SU-DHL-6 (cell line): ENCODE data around the gene AIP.
A peak's percentile ranks its signal among the peaks of the same experiment; 100 is the strongest.
"Not testable (repeated sequence)": the region's sequence is repeated elsewhere in the genome, so short reads cannot be mapped to it uniquely, and the experiment has no call there.

ENCODE experiments used
- H2AFZ ChIP-seq: fragments of 200-600 bp; sonication (generic); 2 replicates; pipeline ENCODE4 v1.6.1; 2014; ENCODE audit warnings: low read depth, mild to moderate bottlenecking, moderate library complexity, mixed read lengths, antibody characterized with exemption, low read length; ENCODE audit not compliant: severe bottlenecking
- H3F3A ChIP-seq: fragments of 200-600 bp; shearing (Covaris generic); 2 replicates; pipeline ENCODE4 v1.6.0; 2016; ENCODE audit warnings: antibody characterized with exemption, mild to moderate bottlenecking; ENCODE audit not compliant: insufficient read depth
- H3K27ac ChIP-seq: fragments of 200-600 bp; sonication (generic); 2 replicates; pipeline ENCODE4 v1.5.1; 2016; ENCODE audit warnings: low read depth, mild to moderate bottlenecking, low read length, moderate library complexity, mixed read lengths
- H3K27me3 ChIP-seq: fragments of 200-600 bp; sonication (generic), shearing (Covaris generic); 2 replicates; pipeline ENCODE4 v1.6.0; 2014; ENCODE audit warnings: mild to moderate bottlenecking, low read length
- H3K36me3 ChIP-seq: fragments of 200-600 bp; sonication (generic); 2 replicates; pipeline ENCODE4 v1.6.1; 2014; ENCODE audit warnings: mild to moderate bottlenecking, low read length, mixed read lengths
- H3K4me2 ChIP-seq: fragments of 300-600, 200-600 bp; shearing (Covaris generic), sonication (generic); 2 replicates; pipeline ENCODE4 v1.6.0; 2014; ENCODE audit warnings: low read length, low read depth, mild to moderate bottlenecking; ENCODE audit not compliant: poor library complexity, severe bottlenecking
- H3K4me3 ChIP-seq: fragments of 200-600 bp; sonication (generic); 2 replicates; pipeline ENCODE4 v1.5.1; 2014; ENCODE audit warnings: antibody characterized with exemption, low read length, mild to moderate bottlenecking, mixed read lengths; ENCODE audit not compliant: insufficient read depth, poor library complexity, severe bottlenecking
- H3K79me2 ChIP-seq: fragments of 200-600 bp; sonication (generic); 2 replicates; pipeline ENCODE4 v1.6.1; 2014; ENCODE audit warnings: mild to moderate bottlenecking, low read length, moderate library complexity; ENCODE audit not compliant: insufficient read depth
- H3K9ac ChIP-seq: fragments of 200-600 bp; sonication (generic); 2 replicates; pipeline ENCODE4 v1.7.0; 2014; ENCODE audit warnings: mild to moderate bottlenecking, low read length
- H3K9me2 ChIP-seq: fragments of 200-600 bp; sonication (generic); replicated peaks from 2 replicates; pipeline ENCODE4 v1.6.1; 2014; ENCODE audit warnings: low read length; ENCODE audit not compliant: insufficient read depth
- H3K9me3 ChIP-seq: fragments of 200-600 bp; sonication (generic); 2 replicates; pipeline ENCODE4 v1.6.1; 2014; ENCODE audit warnings: low read length, mixed read lengths; ENCODE audit not compliant: insufficient read depth
- H4K20me1 ChIP-seq: fragments of 200-600 bp; sonication (generic); 2 replicates; pipeline ENCODE4 v1.6.1; 2014; ENCODE audit warnings: low read depth, mild to moderate bottlenecking, antibody characterized with exemption, low read length, moderate library complexity, mixed read lengths
- EZH2phosphoT487 ChIP-seq: fragments of 200-600 bp; sonication (generic), shearing (Covaris generic); conservative IDR thresholded peaks from 2 replicates; pipeline ENCODE4 v1.6.1; 2018; ENCODE audit warnings: mild to moderate bottlenecking, antibody characterized with exemption, low read length, moderate library complexity, mixed read lengths
- TF ChIP-seq, protein P1 (sequence below): fragments of 200-600 bp; sonication (generic); IDR thresholded peaks from one replicate; pipeline ENCODE4 v1.5.1; 2017; ENCODE audit warnings: antibody characterized with exemption, mild to moderate bottlenecking, low read length, moderate library complexity; ENCODE audit not compliant: insufficient read depth, poor library complexity, severe bottlenecking

Gene AIP

DNA sequence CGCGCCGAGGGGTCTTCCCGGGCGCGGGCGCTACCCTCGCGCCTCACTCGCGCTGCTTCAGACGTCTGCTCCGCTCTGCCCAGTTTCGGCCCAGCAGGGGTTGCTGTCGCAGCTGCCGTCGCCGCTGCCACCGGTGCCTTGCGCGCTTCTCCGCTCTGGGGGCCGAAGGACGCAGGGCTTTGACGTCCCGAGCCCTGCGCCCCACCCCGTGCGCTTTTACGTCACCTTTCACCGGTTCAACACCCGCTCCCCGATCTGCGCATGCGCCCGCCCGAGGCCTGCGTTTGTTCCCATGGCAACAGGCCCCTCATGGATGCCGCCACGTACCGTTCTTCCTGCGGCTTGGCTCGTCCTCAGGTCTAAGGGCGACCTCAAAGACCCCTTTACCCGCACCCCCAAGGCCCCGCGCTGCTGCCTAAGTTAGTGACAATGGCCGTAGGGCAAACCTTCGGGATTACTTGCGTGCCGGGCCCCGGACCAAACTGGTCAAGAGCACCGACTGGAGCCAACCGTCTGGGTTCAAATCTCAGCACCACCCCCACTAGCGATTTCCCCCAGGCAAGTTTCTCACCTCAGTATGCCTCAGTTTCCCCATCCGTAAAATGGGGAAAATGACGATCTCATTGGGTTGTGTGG, 25.8 kb downstream of the AIP start:
- H3K36me3 ChIP-seq: no peaks in the 10 kb centered on the region
- H3K27me3 ChIP-seq: no peaks in the 10 kb centered on the region
- H3K9ac ChIP-seq: peak overlapping the region; percentile 65
- H3K4me3 ChIP-seq: peak overlapping the region; percentile 69
- H3K27ac ChIP-seq: peak overlapping the region; percentile 68
- no peaks in the 10 kb centered on the region; the same call in 1 of the 2 replicates for H4K20me1 ChIP-seq
- H2AFZ ChIP-seq: peak overlapping the region; percentile 71
- H3K9me2 ChIP-seq: no peaks in the 10 kb centered on the region
- H3F3A ChIP-seq: peaks cover 13% of the 10 kb centered on the region
- peak overlapping the region; percentile 89 for H3K4me2 ChIP-seq
- peaks cover 20% of the 10 kb centered on the region; the same call in 1 of the 2 replicates for H3K79me2 ChIP-seq
- TF ChIP-seq EZH2phosphoT487: no peak
- TF ChIP-seq, protein P1, sequence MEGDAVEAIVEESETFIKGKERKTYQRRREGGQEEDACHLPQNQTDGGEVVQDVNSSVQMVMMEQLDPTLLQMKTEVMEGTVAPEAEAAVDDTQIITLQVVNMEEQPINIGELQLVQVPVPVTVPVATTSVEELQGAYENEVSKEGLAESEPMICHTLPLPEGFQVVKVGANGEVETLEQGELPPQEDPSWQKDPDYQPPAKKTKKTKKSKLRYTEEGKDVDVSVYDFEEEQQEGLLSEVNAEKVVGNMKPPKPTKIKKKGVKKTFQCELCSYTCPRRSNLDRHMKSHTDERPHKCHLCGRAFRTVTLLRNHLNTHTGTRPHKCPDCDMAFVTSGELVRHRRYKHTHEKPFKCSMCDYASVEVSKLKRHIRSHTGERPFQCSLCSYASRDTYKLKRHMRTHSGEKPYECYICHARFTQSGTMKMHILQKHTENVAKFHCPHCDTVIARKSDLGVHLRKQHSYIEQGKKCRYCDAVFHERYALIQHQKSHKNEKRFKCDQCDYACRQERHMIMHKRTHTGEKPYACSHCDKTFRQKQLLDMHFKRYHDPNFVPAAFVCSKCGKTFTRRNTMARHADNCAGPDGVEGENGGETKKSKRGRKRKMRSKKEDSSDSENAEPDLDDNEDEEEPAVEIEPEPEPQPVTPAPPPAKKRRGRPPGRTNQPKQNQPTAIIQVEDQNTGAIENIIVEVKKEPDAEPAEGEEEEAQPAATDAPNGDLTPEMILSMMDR: no peak
- no peaks in the 10 kb centered on the region for H3K9me3 ChIP-seq

GRCh38 chr11:67510023-67510345, 27.2 kb downstream of the AIP start:
- H3K79me2 ChIP-seq: 0 out of 2 replicates have a peak, but pooled peaks cover 9% of the 10 kb centered on the region
- no peak overlapping the region for H3K9ac ChIP-seq
- peaks cover 13% of the 10 kb centered on the region for H3F3A ChIP-seq
- H3K9me2 ChIP-seq: no peaks in the 10 kb centered on the region
- H3K4me3 ChIP-seq: no peak overlapping the region
- H3K27me3 ChIP-seq: no peaks in the 10 kb centered on the region
- TF ChIP-seq, protein P1: no peak
- TF ChIP-seq EZH2phosphoT487: no peak
- H3K9me3 ChIP-seq: no peaks in the 10 kb centered on the region
- no peaks in the 10 kb centered on the region for H4K20me1 ChIP-seq
- H2AFZ ChIP-seq: no peak overlapping the region
- no peak overlapping the region for H3K4me2 ChIP-seq
- no peak overlapping the region for H3K27ac ChIP-seq
- H3K36me3 ChIP-seq: no peaks in the 10 kb centered on the region

DNA sequence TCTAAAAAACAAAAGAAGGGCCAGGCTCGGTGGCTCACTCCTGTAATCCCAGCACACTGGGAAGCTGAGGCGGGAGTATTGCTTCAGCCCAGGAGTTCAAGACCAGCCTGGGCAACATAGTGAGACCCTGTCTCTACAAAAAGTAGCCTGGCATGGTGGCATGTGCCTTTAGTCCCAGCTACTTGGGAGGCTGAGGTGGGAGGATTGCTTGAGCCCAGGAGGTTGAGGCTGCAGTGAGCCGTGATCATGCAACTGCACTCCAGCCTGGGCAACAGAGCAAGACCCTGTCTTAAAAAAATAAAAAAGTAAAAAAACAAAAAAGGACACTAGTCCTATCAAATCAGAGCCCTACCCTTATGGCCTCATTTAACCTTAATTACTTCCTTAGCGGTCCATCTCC, 28.7 kb downstream of the AIP start:
- H3K4me2 ChIP-seq, H3K9me2 ChIP-seq, H4K20me1 ChIP-seq, H3K4me3 ChIP-seq, H3K79me2 ChIP-seq, H3K9ac ChIP-seq, H3K9me3 ChIP-seq, H3K27ac ChIP-seq, H3F3A ChIP-seq, H3K36me3 ChIP-seq, H3K27me3 ChIP-seq, H2AFZ ChIP-seq: not testable (repeated sequence)

DNA sequence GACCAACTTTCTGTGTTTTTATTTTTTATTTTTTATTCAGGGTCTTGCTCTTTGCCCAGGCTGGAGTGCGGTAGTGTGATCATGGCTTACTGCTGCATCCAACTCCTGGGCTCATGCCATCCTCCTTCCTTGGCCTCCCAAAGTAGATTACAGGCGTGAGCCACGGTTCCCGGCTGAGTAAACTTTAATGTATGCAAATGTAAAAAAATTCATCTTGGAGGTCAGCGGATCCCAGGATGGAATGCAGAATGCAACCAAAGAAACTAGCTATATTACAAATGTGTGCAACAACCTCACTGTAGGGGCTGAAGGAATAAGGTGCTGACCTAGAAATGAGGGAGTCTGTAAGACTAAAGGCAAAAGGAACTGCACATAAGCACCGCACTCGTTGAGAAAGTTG, 31.3 kb downstream of the AIP start:
- H4K20me1 ChIP-seq: no peaks in the 10 kb centered on the region

More for the DNA sequence above, 31.3 kb downstream of the AIP start:
- no peaks in the 10 kb centered on the region for H3K79me2 ChIP-seq
- H3K27ac ChIP-seq: no peak overlapping the region
- no peak overlapping the region for H3K4me3 ChIP-seq
- no peak overlapping the region for H2AFZ ChIP-seq
- no peaks in the 10 kb centered on the region for H3K9me3 ChIP-seq
- TF ChIP-seq EZH2phosphoT487: no peak
- TF ChIP-seq, protein P1: no peak
- H3K9me2 ChIP-seq: no peaks in the 10 kb centered on the region
- no peaks in the 10 kb centered on the region for H3K27me3 ChIP-seq
- no peak overlapping the region for H3K4me2 ChIP-seq
- no peak overlapping the region for H3K9ac ChIP-seq
- H3F3A ChIP-seq: no peaks in the 10 kb centered on the region
- no peaks in the 10 kb centered on the region for H3K36me3 ChIP-seq
